HepG2 (cell line): ENCODE results near the gene FAM171A2.

Experiments used
- GTF2F1 ChIP-seq: fragments of 150-350 bp; IDR thresholded peaks from 2 replicates; pipeline ENCODE4 v1.6.1; 2014; ENCODE audit warnings: low read length
- POLR2A ChIP-seq, 2 experiments: IDR thresholded peaks; 2 replicates each; pipeline ENCODE4 v1.6.1; 2011; ENCODE audit warnings: low read depth in 2 of 2, low read length in 2 of 2, mild to moderate bottlenecking in 1 of 2, moderate library complexity in 1 of 2; ENCODE audit not compliant: insufficient read depth in 1 of 2
- SOX13 ChIP-seq, 3 experiments: fragments of 450-650 bp in 1 of 3; sonication (generic) in 1 of 3; formaldehyde crosslinking in 1 of 3; IDR thresholded peaks in 2 of 3; conservative IDR thresholded peaks in 1 of 3; 2 replicates each; pipeline versions ENCODE4 v1.5.0 to v1.6.1; 2016 to 2020; ENCODE audit warnings: antibody characterized with exemption in 1 of 3, mild to moderate bottlenecking in 1 of 3, missing compliant biosample characterization in 1 of 3, missing genetic modification reagents in 1 of 3, moderate library complexity in 1 of 3
- SRY ChIP-seq: sonication (generic); formaldehyde crosslinking; IDR thresholded peaks from 2 replicates; pipeline ENCODE4 v1.8.0; 2022; ENCODE audit warnings: mild to moderate bottlenecking, missing genetic modification reagents
- ZFY ChIP-seq: sonication (generic); formaldehyde crosslinking; IDR thresholded peaks from 2 replicates; pipeline ENCODE4 v1.4.0; 2020; ENCODE audit warnings: missing genetic modification reagents
- ZNF274 ChIP-seq: sonication (generic); formaldehyde crosslinking; IDR thresholded peaks from 2 replicates; pipeline ENCODE4 v1.5.1; 2020; ENCODE audit warnings: mild to moderate bottlenecking, missing genetic modification reagents
- ZNF766 ChIP-seq: sonication (generic); formaldehyde crosslinking; IDR thresholded peaks from 2 replicates; pipeline ENCODE4 v1.5.0; 2020; ENCODE audit warnings: missing genetic modification reagents, borderline replicate concordance
- ZNF792 ChIP-seq: IDR thresholded peaks from 2 replicates; pipeline ENCODE4 v1.6.1; 2016
- TF ChIP-seq, protein P1 (sequence below): fragments of 450-650 bp; IDR thresholded peaks from 2 replicates; pipeline ENCODE4 v1.6.1; 2017; ENCODE audit warnings: mild to moderate bottlenecking
- TF ChIP-seq, protein P2 (sequence below), 2 experiments: fragments of 450-650 bp in 1 of 2; sonication (generic) in 1 of 2; formaldehyde crosslinking; IDR thresholded peaks; 2 replicates each; pipeline versions ENCODE4 v1.5.0 to v1.8.0; 2020 to 2022; ENCODE audit warnings: mild to moderate bottlenecking in 1 of 2, missing genetic modification reagents in 1 of 2
- TF ChIP-seq, protein P3 (sequence below): sonication (generic); formaldehyde crosslinking; IDR thresholded peaks from one replicate; pipeline ENCODE4 v1.5.1; 2020; ENCODE audit warnings: mild to moderate bottlenecking, missing genetic modification reagents; ENCODE audit errors: not compliant biosample characterization

DNA sequence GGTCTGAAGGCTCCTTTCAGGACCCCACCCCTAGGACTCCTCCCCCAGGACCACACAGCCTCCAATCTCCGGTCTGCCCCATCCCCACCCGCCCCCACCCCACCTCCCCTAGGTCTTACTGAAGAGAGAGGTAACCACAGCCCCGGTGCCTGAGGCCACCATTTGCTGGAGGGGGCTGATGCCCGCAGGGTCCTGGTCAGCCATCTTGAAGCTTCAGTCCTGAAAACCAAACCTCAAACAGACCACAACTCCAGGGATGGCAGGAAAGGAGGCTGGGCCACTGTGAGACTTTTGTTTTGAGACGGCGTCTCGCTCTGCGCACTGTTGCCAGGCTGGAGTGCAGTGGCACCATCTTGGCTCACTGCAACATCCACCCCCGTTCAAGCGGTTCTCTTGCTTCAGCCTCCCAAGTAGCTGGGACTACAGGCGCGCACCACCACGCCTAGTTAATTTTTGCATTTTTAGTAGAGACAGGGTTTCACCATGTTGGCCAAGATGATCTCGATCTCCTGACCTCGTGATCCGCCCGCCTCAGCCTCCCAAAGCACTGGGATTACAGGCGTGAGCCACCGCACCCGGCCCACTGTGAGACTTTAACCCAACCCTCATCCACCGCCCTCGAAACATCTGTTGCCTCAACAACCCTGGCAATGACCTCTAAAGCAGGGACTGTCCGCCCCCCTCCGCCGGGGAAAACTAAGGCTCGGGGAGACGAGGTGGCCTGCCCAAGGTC is 40.1 kb downstream of the FAM171A2 start:
- TF ChIP-seq POLR2A (IDR thresholded peaks at IDR 0.05; ENCODE audit: insufficient read depth in 1 of 2, low read depth in 2 of 2, low read length in 2 of 2), result no peak
- TF ChIP-seq, protein P1, sequence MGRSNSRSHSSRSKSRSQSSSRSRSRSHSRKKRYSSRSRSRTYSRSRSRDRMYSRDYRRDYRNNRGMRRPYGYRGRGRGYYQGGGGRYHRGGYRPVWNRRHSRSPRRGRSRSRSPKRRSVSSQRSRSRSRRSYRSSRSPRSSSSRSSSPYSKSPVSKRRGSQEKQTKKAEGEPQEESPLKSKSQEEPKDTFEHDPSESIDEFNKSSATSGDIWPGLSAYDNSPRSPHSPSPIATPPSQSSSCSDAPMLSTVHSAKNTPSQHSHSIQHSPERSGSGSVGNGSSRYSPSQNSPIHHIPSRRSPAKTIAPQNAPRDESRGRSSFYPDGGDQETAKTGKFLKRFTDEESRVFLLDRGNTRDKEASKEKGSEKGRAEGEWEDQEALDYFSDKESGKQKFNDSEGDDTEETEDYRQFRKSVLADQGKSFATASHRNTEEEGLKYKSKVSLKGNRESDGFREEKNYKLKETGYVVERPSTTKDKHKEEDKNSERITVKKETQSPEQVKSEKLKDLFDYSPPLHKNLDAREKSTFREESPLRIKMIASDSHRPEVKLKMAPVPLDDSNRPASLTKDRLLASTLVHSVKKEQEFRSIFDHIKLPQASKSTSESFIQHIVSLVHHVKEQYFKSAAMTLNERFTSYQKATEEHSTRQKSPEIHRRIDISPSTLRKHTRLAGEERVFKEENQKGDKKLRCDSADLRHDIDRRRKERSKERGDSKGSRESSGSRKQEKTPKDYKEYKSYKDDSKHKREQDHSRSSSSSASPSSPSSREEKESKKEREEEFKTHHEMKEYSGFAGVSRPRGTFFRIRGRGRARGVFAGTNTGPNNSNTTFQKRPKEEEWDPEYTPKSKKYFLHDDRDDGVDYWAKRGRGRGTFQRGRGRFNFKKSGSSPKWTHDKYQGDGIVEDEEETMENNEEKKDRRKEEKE, result no peak
- TF ChIP-seq GTF2F1, result no peak
- no peak for TF ChIP-seq ZNF792 (CRISPR knock-in tag)
- TF ChIP-seq ZNF766, result no peak
- TF ChIP-seq, protein P2, sequence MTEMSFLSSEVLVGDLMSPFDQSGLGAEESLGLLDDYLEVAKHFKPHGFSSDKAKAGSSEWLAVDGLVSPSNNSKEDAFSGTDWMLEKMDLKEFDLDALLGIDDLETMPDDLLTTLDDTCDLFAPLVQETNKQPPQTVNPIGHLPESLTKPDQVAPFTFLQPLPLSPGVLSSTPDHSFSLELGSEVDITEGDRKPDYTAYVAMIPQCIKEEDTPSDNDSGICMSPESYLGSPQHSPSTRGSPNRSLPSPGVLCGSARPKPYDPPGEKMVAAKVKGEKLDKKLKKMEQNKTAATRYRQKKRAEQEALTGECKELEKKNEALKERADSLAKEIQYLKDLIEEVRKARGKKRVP (CRISPR knock-in tag; IDR thresholded peaks at IDR 0.05), result peak in 1 of 2 experiments; percentile 47; a peak in 1 of 4 replicates
- TF ChIP-seq ZNF274 (CRISPR knock-in tag), result no peak
- TF ChIP-seq, protein P3, sequence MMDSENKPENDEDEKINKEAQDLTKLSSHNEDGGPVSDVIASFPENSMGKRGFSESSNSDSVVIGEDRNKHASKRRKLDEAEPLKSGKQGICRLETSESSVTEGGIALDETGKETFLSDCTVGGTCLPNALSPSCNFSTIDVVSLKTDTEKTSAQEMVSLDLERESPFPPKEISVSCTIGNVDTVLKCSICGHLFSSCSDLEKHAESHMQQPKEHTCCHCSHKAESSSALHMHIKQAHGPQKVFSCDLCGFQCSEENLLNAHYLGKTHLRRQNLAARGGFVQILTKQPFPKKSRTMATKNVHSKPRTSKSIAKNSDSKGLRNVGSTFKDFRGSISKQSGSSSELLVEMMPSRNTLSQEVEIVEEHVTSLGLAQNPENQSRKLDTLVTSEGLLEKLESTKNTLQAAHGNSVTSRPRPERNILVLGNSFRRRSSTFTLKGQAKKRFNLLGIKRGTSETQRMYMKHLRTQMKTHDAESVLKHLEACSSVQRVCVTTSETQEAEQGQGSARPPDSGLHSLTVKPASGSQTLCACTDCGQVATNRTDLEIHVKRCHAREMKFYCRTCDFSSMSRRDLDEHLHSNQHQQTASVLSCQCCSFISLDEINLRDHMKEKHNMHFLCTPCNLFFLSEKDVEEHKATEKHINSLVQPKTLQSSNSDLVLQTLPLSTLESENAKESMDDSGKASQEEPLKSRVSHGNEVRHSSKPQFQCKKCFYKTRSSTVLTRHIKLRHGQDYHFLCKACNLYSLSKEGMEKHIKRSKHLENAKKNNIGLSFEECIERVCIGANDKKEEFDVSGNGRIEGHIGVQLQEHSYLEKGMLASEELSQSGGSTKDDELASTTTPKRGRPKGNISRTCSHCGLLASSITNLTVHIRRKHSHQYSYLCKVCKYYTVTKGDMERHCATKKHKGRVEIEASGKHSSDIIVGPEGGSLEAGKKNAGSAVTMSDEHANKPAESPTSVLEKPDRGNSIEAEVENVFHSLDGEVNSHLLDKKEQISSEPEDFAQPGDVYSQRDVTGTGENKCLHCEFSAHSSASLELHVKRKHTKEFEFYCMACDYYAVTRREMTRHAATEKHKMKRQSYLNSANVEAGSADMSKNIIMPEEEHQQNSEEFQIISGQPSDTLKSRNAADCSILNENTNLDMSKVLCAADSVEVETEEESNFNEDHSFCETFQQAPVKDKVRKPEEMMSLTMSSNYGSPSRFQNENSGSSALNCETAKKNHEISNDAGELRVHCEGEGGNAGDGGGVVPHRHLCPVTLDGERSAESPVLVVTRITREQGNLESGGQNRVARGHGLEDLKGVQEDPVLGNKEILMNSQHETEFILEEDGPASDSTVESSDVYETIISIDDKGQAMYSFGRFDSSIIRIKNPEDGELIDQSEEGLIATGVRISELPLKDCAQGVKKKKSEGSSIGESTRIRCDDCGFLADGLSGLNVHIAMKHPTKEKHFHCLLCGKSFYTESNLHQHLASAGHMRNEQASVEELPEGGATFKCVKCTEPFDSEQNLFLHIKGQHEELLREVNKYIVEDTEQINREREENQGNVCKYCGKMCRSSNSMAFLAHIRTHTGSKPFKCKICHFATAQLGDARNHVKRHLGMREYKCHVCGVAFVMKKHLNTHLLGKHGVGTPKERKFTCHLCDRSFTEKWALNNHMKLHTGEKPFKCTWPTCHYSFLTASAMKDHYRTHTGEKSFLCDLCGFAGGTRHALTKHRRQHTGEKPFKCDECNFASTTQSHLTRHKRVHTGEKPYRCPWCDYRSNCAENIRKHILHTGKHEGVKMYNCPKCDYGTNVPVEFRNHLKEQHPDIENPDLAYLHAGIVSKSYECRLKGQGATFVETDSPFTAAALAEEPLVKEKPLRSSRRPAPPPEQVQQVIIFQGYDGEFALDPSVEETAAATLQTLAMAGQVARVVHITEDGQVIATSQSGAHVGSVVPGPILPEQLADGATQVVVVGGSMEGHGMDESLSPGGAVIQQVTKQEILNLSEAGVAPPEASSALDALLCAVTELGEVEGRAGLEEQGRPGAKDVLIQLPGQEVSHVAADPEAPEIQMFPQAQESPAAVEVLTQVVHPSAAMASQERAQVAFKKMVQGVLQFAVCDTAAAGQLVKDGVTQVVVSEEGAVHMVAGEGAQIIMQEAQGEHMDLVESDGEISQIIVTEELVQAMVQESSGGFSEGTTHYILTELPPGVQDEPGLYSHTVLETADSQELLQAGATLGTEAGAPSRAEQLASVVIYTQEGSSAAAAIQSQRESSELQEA (CRISPR knock-in tag), result no peak
- TF ChIP-seq ZFY (CRISPR knock-in tag), result no peak
- no peak for TF ChIP-seq SRY
- TF ChIP-seq SOX13 (IDR thresholded peaks at IDR 0.05), result no peak
- no peak for TF ChIP-seq SOX13 (CRISPR knock-in tag; conservative IDR thresholded peaks at IDR 0.05 in 1 of 2, IDR thresholded peaks at IDR 0.05 in 1 of 2)
